Activated CD4-positive, CD25-positive, alpha-beta regulatory T cell treated with anti-CD3 and anti-CD28 coated beads, Interleukin-2, amount 50 U/mL, for 72 hours (primary cell): ENCODE results near the gene CTNNBL1.
"Not testable (repeated sequence)": the region's sequence is repeated elsewhere in the genome, so short reads cannot be mapped to it uniquely, and the experiment has no call there.

Experiments
- DNase-seq: peaks from one replicate; pipeline ENCODE4 v3.0.0; 2021

CTNNBL1 gene

GRCh38 chr20:37679751-37680150 lies 14.1 kb upstream of the CTNNBL1 start:
- not testable (repeated sequence) for DNase-seq

- DNase-seq: no peak
These were observed 13.4 kb upstream of the CTNNBL1 start for GRCh38 chr20:37680420-37680819.

- no peak for DNase-seq
These were observed 12.3 kb upstream of the CTNNBL1 start for GRCh38 chr20:37681384-37682112.

GRCh38 chr20:37683146-37683545 lies 10.7 kb upstream of the CTNNBL1 start:
- DNase-seq: not testable (repeated sequence)

GRCh38 chr20:37686762-37687477 lies 6.9 kb upstream of the CTNNBL1 start:
- DNase-seq: no peak

- DNase-seq: no peak
These were observed 6.4 kb upstream of the CTNNBL1 start for GRCh38 chr20:37687478-37687805.

- no peak for DNase-seq
These were observed 5.7 kb upstream of the CTNNBL1 start for GRCh38 chr20:37688093-37688492.

- no peak for DNase-seq
These were observed 3.0 kb upstream of the CTNNBL1 start for GRCh38 chr20:37690626-37691369.

GRCh38 chr20:37692459-37693166 lies 1.2 kb upstream of the CTNNBL1 start:
- no peak for DNase-seq

GRCh38 chr20:37693242-37693634 lies 592 bp upstream of the CTNNBL1 start:
- DNase-seq: no peak

GRCh38 chr20:37695684-37696342 lies 2.0 kb downstream of the CTNNBL1 start:
- DNase-seq: no peak

GRCh38 chr20:37697314-37697713 lies 3.5 kb downstream of the CTNNBL1 start:
- no peak for DNase-seq

GRCh38 chr20:37699202-37699601 lies 5.4 kb downstream of the CTNNBL1 start:
- no peak for DNase-seq

- DNase-seq: no peak
These were observed 6.5 kb downstream of the CTNNBL1 start for GRCh38 chr20:37700301-37700700.

GRCh38 chr20:37701676-37702075 lies 7.8 kb downstream of the CTNNBL1 start:
- DNase-seq: not testable (repeated sequence)

GRCh38 chr20:37702403-37703034 lies 8.7 kb downstream of the CTNNBL1 start:
- DNase-seq: no peak

- no peak for DNase-seq
These were observed 9.4 kb downstream of the CTNNBL1 start for GRCh38 chr20:37703035-37703845.

- DNase-seq: no peak
These were observed 11.1 kb downstream of the CTNNBL1 start for GRCh38 chr20:37704955-37705354.

- DNase-seq: no peak
These were observed 12.5 kb downstream of the CTNNBL1 start for GRCh38 chr20:37706298-37706697.

- no peak for DNase-seq
These were observed 17.2 kb downstream of the CTNNBL1 start for GRCh38 chr20:37711001-37711400.
